GM23338 (cell line): Measurements from ENCODE around the gene KDM7A.

ENCODE experiments used
- CREB1 ChIP-seq: fragments of 250-450 bp; sonication (Bioruptor Pico); IDR thresholded peaks from 2 replicates; pipeline ENCODE4 v1.5.0; 2020; ENCODE audit warnings: low read depth, mild to moderate bottlenecking, moderate library complexity
- EZH2 ChIP-seq: fragments of 200-600 bp; sonication (generic); IDR thresholded peaks from one replicate; pipeline ENCODE4 v1.8.0; 2017; ENCODE audit warnings: antibody characterized with exemption, mild to moderate bottlenecking, low read depth; ENCODE audit not compliant: unreplicated experiment
- EZH2phosphoT487 ChIP-seq: fragments of 200-600 bp; sonication (generic); IDR thresholded peaks from one replicate; pipeline ENCODE4 v1.8.1; 2018; ENCODE audit warnings: antibody characterized with exemption; ENCODE audit not compliant: unreplicated experiment
- POLR2AphosphoS5 ChIP-seq: IDR thresholded peaks from 2 replicates; pipeline ENCODE4 v1.6.1; 2016; ENCODE audit warnings: antibody characterized with exemption, low read depth
- TF ChIP-seq, protein P1 (sequence below), 2 experiments: fragments of 200-600 bp in 1 of 2; sonication (generic) in 1 of 2; conservative IDR thresholded peaks; 2 replicates each; pipeline versions ENCODE4 v1.5.1 to v1.6.1; 2016 to 2017; ENCODE audit warnings: antibody characterized with exemption in 2 of 2, low read depth in 2 of 2, mild to moderate bottlenecking in 2 of 2, moderate library complexity in 1 of 2

DNA sequence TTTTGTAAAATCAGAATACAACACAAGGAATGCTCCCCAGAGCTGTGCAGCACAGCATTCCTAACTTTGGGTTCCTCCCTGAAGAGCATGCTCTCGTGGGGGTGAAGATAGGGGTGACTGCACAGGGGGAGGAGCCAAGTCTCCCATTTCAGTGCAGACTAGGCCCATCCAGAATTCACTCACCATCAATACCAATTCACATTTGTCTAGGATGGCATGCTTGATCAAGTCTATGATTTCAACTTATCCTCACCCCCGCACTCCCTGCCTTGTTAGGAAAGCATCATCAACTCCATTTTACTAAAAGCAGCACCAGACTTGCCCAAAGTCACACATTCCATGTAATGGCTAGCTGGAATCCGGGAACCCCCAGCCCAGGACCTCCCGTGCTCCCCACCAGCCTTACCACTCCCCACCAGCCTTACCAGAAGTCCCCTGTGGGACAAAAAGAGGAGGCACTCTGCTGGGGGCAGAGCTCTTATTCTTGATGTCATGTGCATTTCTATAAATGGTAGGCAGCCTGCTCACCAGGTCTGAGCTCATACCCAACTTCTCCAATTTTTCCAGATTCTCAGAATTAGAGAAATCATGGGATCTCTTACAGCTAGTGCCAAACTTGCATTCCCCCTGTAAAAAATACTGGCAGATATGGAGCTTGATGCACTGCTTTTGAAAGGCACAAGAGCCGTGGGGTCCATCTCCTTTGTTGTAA, 120.2 kb downstream of the KDM7A start:
- TF ChIP-seq CREB1 (CRISPR knock-in tag) (no peak), POLR2AphosphoS5 (no peak), EZH2 (no peak), EZH2phosphoT487 (no peak)
- TF ChIP-seq, protein P1, sequence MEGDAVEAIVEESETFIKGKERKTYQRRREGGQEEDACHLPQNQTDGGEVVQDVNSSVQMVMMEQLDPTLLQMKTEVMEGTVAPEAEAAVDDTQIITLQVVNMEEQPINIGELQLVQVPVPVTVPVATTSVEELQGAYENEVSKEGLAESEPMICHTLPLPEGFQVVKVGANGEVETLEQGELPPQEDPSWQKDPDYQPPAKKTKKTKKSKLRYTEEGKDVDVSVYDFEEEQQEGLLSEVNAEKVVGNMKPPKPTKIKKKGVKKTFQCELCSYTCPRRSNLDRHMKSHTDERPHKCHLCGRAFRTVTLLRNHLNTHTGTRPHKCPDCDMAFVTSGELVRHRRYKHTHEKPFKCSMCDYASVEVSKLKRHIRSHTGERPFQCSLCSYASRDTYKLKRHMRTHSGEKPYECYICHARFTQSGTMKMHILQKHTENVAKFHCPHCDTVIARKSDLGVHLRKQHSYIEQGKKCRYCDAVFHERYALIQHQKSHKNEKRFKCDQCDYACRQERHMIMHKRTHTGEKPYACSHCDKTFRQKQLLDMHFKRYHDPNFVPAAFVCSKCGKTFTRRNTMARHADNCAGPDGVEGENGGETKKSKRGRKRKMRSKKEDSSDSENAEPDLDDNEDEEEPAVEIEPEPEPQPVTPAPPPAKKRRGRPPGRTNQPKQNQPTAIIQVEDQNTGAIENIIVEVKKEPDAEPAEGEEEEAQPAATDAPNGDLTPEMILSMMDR (conservative IDR thresholded peaks at IDR 0.05; ENCODE audit: low read depth in 2 of 2), result no peak
